Measurements from ENCODE around the gene TREML2. TPM values are rescaled to one million over a fixed set of nuclear protein-coding genes. Genes with fewer than 3 reads are reported as not detected.
"Not testable (repeated sequence)": the region's sequence is repeated elsewhere in the genome, so short reads cannot be mapped to it uniquely, and the experiment has no call there.

The TREML2 gene
- total RNA-seq, result under 1 TPM in 2 of 4 donors, not detected in 2; 0.09 to 0.10 TPM

GRCh38 chr6:41200901-41201763, at the start of gene TREML2:
TSS of gene TREML2 (minus strand) at chr6:41201149. CDS start at chr6:41201008, 141 bp downstream.
- intact Hi-C loops (cut with DNase I; ENCODE audit: low total_unique reads), result no loop called here
- DNase-seq (no peak), ATAC-seq (no peak)
- in situ Hi-C loops (cut with MboI; ENCODE audit: low sequenced_read_pairs in 4 of 4), result no loop called here
- Histone ChIP-seq H3K27ac (no peak within 1 kb of the TSS), H3K4me1 (no peaks in the 10 kb centered on the region), H3K36me3 (no peaks in the 10 kb centered on the region), H3K4me3 (no peak within 1 kb of the TSS), H3K9me3 (no peaks in the 10 kb centered on the region), H3K27me3 (peaks cover 0 to 8% (median 0%) of the 10 kb centered on the region in 3 donors)
- TF ChIP-seq CTCF (IDR thresholded peaks at IDR 0.05 in 4 of 5, conservative IDR thresholded peaks at IDR 0.05 in 1 of 5) (no peak), POLR2A (IDR thresholded peaks at IDR 0.05) (no peak)

- H3K4me3 ChIP-seq, result no peak overlapping the region
- H3K9me3 ChIP-seq, result no peaks in the 10 kb centered on the region
- TF ChIP-seq CTCF (IDR thresholded peaks at IDR 0.05 in 4 of 5, conservative IDR thresholded peaks at IDR 0.05 in 1 of 5) (no peak), POLR2A (IDR thresholded peaks at IDR 0.05) (no peak)
- no peaks in the 10 kb centered on the region for H3K4me1 ChIP-seq
- DNase-seq (no peak), ATAC-seq (no peak)
- in situ Hi-C loops (cut with MboI; ENCODE audit: low sequenced_read_pairs in 4 of 4) (no loop called here), intact Hi-C loops (cut with DNase I; ENCODE audit: low total_unique reads) (no loop called here)
- no peaks in the 10 kb centered on the region for H3K27me3 ChIP-seq
- H3K36me3 ChIP-seq, result no peaks in the 10 kb centered on the region
- no peak overlapping the region for H3K27ac ChIP-seq
Measured at GRCh38 chr6:41247882-41248705, 47.1 kb upstream of the TREML2 start.

GRCh38 chr6:41247288-41247865, 46.4 kb upstream of the TREML2 start:
- Histone ChIP-seq H3K4me1 (no peaks in the 10 kb centered on the region), H3K4me3 (no peak overlapping the region), H3K27me3 (no peaks in the 10 kb centered on the region), H3K36me3 (no peaks in the 10 kb centered on the region), H3K9me3 (no peaks in the 10 kb centered on the region), H3K27ac (no peak overlapping the region)
- intact Hi-C loops (cut with DNase I; ENCODE audit: low total_unique reads) (no loop called here), in situ Hi-C loops (cut with MboI; ENCODE audit: low sequenced_read_pairs in 4 of 4) (no loop called here)
- ATAC-seq, result no peak
- TF ChIP-seq CTCF (IDR thresholded peaks at IDR 0.05 in 4 of 5, conservative IDR thresholded peaks at IDR 0.05 in 1 of 5) (no peak), POLR2A (IDR thresholded peaks at IDR 0.05) (no peak)
- no peak for DNase-seq

GRCh38 chr6:41246529-41246928, 45.6 kb upstream of the TREML2 start:
- DNase-seq; H3K27me3 ChIP-seq; ATAC-seq; intact Hi-C loops (cut with DNase I; ENCODE audit: low total_unique reads); H3K4me1 ChIP-seq; H3K9me3 ChIP-seq; H3K36me3 ChIP-seq; H3K27ac ChIP-seq; in situ Hi-C loops (cut with MboI; ENCODE audit: low sequenced_read_pairs in 4 of 4); H3K4me3 ChIP-seq: not testable (repeated sequence)
